Measurements from ENCODE around the gene ATXN7L1. TPM values are rescaled to one million over a fixed set of nuclear protein-coding genes. Genes with fewer than 3 reads are reported as not detected.
A peak's percentile ranks its signal among the peaks of the same experiment; 100 is the strongest.

The ATXN7L1 gene
- total and polyA plus RNA-seq, 8 donors, result 13.0 to 15.5 (median 13.8) TPM

DNA sequence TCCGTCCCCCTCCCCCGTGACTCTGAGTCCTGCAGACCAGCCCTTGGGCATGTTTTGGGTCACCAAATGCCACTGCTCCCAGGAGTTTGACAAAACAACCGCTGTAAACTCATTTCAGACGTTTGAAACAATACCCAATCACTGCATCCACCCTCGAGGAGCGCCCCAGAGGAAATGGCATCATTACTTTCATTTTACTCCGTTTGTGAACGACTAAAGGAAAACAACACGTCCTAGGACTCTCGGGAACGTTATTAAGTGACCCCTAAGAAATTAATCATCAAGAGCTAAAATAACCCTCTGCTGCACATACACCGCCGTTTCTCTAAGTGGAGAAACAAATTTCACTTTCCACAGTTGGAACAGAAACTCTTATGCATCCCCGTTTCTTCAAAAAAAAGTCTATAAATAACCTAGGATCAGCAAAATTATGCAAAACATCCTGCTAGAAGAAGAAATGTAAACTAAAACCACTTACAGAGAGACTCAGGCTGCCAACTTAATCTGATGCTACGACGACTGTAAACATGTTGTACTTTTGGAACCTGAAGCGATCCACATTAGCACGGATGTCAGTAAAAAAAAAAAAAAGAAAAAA, 185.2 kb downstream of the ATXN7L1 start:
- DNase-seq, result peak in 2 of 4 donors; percentile 43 to 53
- ATAC-seq, result peak; percentile 58
- TF ChIP-seq, protein P1, sequence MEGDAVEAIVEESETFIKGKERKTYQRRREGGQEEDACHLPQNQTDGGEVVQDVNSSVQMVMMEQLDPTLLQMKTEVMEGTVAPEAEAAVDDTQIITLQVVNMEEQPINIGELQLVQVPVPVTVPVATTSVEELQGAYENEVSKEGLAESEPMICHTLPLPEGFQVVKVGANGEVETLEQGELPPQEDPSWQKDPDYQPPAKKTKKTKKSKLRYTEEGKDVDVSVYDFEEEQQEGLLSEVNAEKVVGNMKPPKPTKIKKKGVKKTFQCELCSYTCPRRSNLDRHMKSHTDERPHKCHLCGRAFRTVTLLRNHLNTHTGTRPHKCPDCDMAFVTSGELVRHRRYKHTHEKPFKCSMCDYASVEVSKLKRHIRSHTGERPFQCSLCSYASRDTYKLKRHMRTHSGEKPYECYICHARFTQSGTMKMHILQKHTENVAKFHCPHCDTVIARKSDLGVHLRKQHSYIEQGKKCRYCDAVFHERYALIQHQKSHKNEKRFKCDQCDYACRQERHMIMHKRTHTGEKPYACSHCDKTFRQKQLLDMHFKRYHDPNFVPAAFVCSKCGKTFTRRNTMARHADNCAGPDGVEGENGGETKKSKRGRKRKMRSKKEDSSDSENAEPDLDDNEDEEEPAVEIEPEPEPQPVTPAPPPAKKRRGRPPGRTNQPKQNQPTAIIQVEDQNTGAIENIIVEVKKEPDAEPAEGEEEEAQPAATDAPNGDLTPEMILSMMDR (IDR thresholded peaks at IDR 0.05), result no peak
- no peaks in the 10 kb centered on the region for H3K36me3 ChIP-seq
- H3K27me3 ChIP-seq, result no peaks in the 10 kb centered on the region
- H3K4me3 ChIP-seq, result peak overlapping the region; percentile 32 to 52
- no peaks in the 10 kb centered on the region for H3K9me3 ChIP-seq
- H3K4me1 ChIP-seq, result peaks cover 0 to 13% of the 10 kb centered on the region in 2 donors
- peak overlapping the region; percentile 77 to 83 for H3K27ac ChIP-seq
- intact Hi-C loops (cut with DNase I), result no loop called here

DNA sequence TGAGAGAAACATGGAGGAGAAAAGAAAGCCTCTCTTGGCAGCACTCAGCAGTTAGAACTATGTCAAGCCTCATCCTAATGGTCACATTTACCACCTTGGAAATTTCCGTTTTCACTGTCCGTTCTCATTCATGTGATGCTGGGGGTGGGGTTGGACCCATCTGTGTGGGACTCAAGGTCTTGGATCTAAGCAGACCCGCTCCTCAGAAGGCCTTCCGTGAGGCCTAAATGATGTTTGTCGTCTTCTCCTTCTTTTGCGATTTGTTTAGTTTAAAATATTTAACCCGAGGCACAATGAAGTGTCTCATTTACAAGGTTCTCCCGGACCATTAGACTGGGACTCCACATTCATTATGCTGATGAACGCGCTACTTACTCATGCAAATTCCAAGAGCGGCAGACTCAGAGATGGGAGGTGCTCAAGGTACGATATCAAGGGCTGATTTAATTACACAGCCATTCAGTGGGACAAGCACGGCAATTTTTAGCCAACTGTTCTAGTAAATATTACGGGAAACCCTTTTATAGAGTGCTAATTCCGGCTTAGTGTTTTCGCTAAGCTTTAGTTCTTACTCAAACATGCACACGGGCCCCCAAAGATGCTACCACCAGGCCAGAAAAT, 186.0 kb downstream of the ATXN7L1 start:
- H3K9me3 ChIP-seq, result no peaks in the 10 kb centered on the region
- no peak for ATAC-seq
- H3K4me1 ChIP-seq, result peaks cover 0 to 13% of the 10 kb centered on the region in 2 donors
- no peaks in the 10 kb centered on the region for H3K27me3 ChIP-seq
- H3K36me3 ChIP-seq, result no peaks in the 10 kb centered on the region
- peak overlapping the region in 1 of 2 donors; percentile 52 for H3K4me3 ChIP-seq
- TF ChIP-seq, protein P1 (IDR thresholded peaks at IDR 0.05), result no peak
- peak overlapping the region; percentile 77 to 83 for H3K27ac ChIP-seq
- intact Hi-C loops (cut with DNase I), result no loop called here
- no peak for DNase-seq

DNA sequence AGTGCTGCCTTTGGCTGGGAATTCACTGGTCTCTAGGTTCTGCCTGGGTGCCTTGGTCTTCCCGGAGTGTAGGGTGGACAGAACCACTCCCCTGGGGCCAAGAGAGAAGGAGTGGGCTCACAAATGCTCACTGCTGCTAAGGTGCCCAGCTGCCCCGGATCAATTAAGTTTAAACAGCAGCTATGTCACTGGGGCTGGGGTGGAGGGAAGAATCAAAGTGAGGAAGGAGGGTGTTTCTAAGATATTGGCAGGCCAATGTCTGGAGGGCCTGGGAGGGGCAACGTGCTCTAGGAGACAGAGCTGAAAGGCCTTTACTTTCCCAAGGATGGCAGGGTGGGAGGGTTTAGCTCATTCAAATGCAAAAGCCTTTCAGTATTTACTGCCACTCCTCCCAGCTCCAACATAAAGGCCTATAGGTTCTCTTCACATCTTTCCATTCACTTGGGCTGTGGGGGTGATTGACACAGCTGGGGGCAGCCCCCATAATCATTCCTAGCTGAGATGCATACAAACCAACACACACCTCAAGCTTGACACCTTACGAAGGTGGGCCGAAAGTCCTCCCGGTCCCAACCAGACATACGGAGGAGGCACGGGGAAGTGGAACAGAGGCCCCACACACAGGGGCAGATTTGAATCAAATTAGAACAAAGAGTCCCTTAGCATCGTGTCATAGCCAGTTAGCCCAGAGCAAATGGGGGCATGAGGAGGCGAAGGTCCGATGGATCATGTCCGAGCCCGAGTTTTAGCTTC, 187.2 kb downstream of the ATXN7L1 start:
- H3K27ac ChIP-seq, result no peak overlapping the region
- intact Hi-C loops (cut with DNase I), result no loop called here
- no peak overlapping the region for H3K4me3 ChIP-seq
- no peaks in the 10 kb centered on the region for H3K27me3 ChIP-seq
- DNase-seq, result no peak
- ATAC-seq, result no peak
- no peaks in the 10 kb centered on the region for H3K36me3 ChIP-seq
- TF ChIP-seq, protein P1 (IDR thresholded peaks at IDR 0.05), result no peak
- peaks cover 0 to 13% of the 10 kb centered on the region in 2 donors for H3K4me1 ChIP-seq
- no peaks in the 10 kb centered on the region for H3K9me3 ChIP-seq

DNA sequence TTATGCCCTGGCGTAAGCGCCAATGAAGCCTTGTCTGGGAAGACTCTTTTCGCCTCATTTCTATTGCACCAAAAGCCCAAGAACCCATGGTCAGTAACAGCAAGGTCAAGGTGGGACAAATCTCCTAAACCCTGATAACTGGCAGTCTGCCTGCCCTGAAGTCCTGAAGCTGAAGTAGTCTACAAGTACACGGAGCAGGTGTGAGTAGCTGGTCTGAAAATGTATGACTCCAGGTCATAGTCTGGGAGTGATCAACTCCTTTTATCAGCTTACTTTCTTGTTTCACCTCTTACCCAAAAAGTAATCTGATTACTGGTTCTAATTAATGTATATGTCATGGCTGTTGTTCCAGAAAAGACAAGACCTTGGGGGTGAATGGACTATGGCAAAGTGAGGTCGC, 187.8 kb downstream of the ATXN7L1 start:
- Histone ChIP-seq H3K4me1 (peaks cover 0 to 13% of the 10 kb centered on the region in 2 donors), H3K9me3 (no peaks in the 10 kb centered on the region), H3K36me3 (no peaks in the 10 kb centered on the region), H3K4me3 (no peak overlapping the region), H3K27me3 (no peaks in the 10 kb centered on the region), H3K27ac (no peak overlapping the region)
- ATAC-seq (no peak), DNase-seq (no peak)
- TF ChIP-seq, protein P1 (IDR thresholded peaks at IDR 0.05), result no peak
- intact Hi-C loops (cut with DNase I), result no loop called here

DNA sequence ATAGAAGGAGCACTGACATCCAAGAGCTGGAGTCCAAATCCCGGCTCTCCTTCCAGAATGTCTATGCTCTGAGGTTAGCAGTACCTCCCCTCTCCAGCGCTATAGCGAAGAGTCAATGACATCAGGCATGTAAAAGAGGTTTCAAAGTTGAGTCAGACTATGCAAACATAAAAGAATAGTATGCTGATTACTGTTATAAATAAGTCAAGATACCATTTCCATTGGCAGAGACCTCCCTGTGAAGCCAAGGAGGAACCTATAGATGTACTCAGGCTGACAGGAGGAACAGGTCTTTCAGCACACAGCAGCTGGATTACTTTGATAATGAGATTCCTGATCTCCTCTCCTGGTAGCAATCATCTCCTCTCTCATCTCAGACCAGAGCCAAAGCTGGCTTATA, 191.2 kb downstream of the ATXN7L1 start:
- no peak for ATAC-seq
- Histone ChIP-seq H3K27me3 (no peaks in the 10 kb centered on the region), H3K36me3 (no peaks in the 10 kb centered on the region), H3K4me1 (peaks cover 10 to 13% of the 10 kb centered on the region in 2 donors), H3K27ac (no peak overlapping the region), H3K9me3 (no peaks in the 10 kb centered on the region), H3K4me3 (no peak overlapping the region)
- intact Hi-C loops (cut with DNase I), result no loop called here
- TF ChIP-seq, protein P1 (IDR thresholded peaks at IDR 0.05), result no peak
- DNase-seq, result no peak

All from left lung (tissue), 10 donors.